ENCODE results near the gene TMEM191B.
"Not testable (repeated sequence)": the region's sequence is repeated elsewhere in the genome, so short reads cannot be mapped to it uniquely, and the experiment has no call there.

Gene TMEM191B

DNA sequence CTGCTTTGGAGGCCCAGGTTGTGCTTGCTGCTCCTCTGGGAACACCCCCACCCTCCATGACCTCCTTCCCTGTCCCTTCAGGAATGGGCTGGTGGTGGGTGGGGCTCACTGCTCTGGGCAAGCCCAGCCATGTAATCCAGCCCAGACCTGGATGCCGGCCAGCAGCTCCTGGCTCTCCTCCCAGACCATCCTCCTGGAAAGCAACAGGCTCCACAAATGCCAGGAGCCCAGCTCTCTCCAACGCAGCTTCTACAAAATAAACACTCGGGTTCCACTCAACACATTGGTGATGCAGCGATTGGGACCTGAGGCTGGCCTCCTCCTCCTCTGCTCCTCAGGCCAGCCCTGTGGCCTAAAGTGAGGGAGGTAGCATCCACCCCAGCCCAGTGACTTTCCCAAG, 30.9 kb downstream of the TMEM191B start:
- DNase-seq (ENCODE audit: low read depth): not testable (repeated sequence)

DNA sequence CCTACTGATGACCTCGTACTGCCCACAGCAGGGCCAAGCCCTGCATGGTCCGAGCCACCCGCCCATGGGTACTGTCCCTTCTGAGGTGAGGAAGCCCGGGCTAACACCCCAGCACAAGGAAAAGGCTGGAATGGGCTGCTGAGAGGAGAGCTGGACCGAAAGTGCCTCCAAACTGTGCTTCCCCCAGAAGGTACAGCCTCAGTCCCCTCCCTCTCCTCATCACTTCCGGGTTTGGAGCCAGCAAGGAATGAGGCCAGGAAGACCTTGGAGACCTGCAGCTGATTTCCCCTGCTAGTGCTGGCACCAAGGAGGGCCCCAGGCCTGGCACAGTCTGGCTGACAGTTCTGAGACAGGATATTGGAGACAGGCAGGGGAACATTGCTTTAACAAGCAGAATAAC, 31.3 kb downstream of the TMEM191B start:
- DNase-seq (ENCODE audit: low read depth): not testable (repeated sequence)

DNA sequence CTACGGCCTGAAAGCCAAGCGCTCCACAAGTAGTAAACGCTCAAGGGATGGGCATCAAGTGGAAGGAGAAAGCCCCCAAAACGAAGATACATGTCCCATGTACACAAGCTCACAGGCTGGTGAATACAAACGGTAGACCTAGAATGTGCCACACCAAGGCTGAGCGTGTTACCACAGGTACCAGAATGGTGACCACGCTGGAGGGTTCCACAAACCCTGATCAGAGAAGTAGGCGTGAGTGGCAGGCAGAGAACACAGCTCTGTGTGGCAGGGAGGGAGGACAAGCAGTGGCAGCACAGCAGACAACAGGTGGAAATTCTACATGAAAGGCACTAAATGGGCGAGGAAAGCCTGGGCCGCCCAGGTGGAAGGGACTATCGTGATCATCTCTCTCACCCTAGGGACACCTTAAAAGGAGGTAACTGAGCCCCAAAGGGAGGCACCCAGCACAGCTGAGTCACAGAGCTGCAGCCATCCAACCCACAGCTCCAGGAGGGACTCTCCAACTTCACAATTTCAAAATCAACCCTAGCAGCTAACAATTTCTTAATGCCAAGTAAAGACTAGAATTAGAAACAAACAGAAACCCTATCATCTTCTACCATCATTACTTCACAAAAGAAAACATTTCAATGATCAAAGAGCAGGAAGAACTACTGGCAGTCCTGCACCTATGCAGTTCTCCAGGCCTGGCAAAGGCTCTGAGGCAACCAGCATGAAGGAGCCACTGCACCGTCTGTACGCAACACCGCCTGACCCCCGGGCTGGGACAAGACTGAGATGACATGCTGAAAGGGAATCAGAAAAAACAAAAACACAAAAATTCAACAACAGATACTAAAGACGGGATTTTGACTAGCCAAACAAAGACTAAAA, 32.7 kb downstream of the TMEM191B start:
- not testable (repeated sequence) for DNase-seq (ENCODE audit: low read depth)

DNA sequence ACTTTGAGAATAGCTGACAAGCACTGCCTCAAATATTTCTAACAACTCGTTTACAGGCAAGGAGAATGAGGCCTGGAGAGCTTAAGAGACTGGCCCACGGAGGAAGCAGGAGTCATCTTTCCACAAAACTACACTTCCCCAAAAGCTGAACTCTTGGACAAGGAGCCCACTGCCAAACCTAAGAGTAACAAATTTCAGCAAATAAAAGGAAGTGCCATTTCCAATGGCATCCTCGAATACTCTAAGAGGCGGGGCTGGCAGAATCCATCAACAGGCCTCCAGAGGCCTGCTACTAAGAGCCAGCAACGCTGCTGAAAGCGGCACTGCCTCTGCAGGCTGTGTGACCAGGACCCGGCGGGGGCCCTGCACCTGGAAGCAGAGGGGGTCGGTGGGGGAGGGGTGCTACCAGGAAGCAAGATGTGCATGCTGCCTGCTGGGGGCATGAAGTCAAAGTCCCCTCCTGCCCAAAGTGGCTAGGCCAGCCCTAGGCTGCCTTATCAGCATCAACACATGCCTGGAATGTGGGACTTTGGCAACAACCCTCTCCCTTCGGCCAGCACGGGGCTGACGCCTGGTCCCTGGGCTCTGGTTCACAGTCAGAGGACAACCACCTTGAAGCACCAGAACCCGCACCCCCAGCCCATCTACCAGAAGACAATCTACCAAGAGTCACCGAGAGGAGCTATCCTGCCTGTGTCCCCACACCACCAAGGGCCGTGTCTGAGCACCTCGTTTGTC, 43.1 kb downstream of the TMEM191B start:
- DNase-seq (ENCODE audit: low read depth): not testable (repeated sequence)

DNA sequence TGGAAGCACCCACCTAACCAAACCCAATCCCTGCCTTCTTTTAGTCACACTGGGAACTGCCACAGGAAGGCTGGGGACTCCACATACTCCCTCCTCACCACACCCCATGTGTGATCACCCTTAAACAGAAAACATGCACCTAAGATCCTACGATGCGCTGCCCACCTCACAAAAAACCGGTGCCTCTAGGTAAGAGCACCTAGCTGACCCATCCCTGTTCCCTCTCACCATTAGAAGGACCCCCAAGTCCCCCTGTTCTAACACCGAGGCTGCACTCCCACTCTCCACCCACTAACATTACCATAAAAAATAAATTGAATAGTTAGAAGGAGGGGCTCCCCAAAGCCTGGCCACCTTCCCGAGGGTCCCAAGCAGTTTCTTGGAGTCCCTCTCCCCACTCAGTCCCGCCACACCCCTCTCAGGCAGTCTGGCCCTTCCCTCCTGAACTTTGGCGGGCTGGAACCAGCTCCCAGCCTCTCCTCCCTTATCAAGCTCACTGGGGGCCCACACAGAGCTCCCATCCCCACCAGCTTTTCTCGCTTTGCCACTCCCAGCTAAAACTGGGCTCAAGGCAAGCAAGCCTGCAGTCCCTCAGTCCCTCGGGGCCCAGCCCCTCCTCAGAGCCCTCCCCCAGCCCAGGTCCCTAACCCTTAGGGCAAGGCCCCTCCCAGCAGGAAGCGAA, 46.0 kb downstream of the TMEM191B start:
- not testable (repeated sequence) for DNase-seq (ENCODE audit: low read depth)

DNA sequence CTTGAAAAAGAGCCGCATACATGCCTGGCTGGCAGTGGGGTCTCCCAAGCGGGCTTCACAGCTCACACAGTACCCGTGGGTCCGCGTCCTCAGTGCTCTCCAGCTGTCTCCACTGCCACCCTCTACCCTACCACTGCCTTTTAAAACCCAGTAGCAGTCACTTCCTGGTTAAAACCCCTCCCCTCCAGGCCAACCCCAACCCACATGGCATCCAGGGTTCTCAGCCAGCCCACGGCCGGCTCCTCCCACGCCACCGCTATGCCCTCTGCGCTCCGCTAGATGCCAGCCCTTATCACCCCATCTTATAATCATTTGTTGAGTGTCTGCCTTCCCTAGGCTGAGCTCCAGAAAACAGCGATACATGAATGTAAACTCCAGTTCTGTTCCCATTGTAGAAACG, 47.0 kb downstream of the TMEM191B start:
- DNase-seq (ENCODE audit: low read depth): not testable (repeated sequence)

DNA sequence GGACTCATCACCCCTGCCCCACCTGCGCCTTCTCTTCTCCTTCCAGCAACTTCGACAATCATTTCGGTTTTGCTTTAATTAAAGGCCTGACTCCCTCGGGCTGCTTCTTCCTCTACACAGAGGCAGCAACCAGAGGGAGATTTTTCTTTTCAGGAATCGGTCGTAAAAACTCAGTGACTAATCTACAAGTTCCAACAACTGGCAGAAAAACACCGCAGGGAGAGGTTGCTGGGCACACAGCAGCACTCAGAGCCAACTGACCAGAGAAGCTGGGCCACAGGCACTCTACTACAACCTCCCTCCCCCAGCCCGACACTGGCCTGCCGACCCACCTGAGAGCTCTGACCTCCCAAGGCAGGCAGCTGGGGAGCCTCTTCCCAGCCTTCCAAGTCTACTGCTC, 48.1 kb downstream of the TMEM191B start:
- not testable (repeated sequence) for DNase-seq (ENCODE audit: low read depth)

DNA sequence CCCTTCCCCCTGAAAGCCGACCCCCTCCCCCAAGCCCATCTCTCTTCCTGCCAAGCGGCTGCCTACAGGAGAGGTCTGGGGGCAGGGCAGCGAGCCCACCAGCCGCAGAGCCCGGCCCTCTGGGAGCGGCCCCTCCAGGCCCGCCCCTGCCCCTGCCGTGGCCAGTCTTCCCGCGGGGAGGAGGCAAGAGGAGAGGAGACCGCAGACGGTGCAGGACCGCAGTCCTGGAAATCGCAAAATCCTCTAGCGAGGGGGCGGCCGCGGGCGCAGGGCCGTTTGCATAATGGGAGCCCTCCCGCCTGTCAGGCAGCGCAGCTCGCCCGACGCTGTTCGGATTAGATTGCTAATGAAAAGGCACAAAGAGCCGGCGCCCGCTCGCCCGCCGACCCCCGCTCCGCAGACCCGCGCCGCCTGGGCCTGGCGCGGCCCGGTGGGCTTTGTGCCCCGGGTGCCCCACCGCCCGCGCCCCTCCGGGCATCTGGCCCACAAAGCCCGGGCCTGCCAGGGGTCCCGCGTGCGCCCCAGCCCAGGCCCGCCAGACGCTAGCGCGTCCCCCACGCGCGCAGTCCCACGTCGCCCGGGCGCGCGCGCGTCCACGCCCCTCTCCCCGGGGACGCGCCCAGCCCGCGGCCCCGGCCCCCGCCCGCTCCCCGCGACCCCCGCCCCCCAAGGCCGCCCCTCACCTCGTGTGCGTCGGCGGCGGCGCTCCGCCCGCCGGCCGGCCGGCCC, 49.7 kb downstream of the TMEM191B start:
- not testable (repeated sequence) for DNase-seq (ENCODE audit: low read depth)

DNA sequence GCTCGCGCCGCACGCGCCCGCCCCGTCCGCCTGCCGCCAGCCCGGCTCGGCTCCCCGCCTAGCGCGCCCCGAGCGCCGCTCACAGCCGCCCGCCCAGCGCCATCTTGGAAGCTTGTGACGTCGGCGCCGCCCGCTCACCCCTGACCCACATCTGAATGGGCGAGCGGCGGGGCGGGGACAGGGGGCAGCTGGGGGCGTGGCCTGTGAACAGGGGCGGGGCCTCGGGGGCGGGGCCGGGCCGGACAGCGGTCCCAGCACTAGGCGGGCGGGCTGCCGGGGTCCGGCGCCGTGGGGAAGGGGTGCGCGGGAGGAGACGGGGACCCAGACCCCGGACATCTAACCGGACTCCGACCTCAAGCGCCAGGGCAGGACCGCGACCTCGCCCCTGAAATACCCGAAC, 50.2 kb downstream of the TMEM191B start:
- not testable (repeated sequence) for DNase-seq (ENCODE audit: low read depth)

Data from activated T-helper 9 cell treated with anti-CD3 and anti-CD28 coated beads, Interleukin-2, amount 50 U/mL, for 16 hours (primary cell).